Esophagus squamous epithelium (tissue), 5 donors: ENCODE results near the gene UBE2J1. TPM values are rescaled to one million over a fixed set of nuclear protein-coding genes. Genes with fewer than 3 reads are reported as not detected.

Source experiments
- DNase-seq: peaks from one replicate; lab custom pipeline; 2025; lab: John Stamatoyannopoulos, UW
- H3K27ac ChIP-seq, 4 donors: fragments of 200-600 bp; sonication (generic); one replicate each; pipeline ENCODE4 v1.5.1; 2016 to 2019; ENCODE audit warnings: mild to moderate bottlenecking in 1 of 4
- H3K27me3 ChIP-seq, 4 donors: fragments of 200-600 bp; sonication (generic); 1 replicate in 3 of 4; 2 replicates in 1 of 4; pipeline versions ENCODE4 v1.5.1 to v1.6.0; 2017 to 2021; ENCODE audit warnings: antibody characterized with exemption in 1 of 4
- H3K36me3 ChIP-seq, 3 donors: fragments of 200-600 bp; sonication (generic); one replicate each; pipeline ENCODE4 v1.5.1; 2016 to 2019
- H3K4me1 ChIP-seq, 3 donors: fragments of 200-600 bp; sonication (generic); one replicate each; pipeline ENCODE4 v1.5.1; 2017 to 2019
- H3K4me3 ChIP-seq, 4 donors: fragments of 200-600 bp; sonication (generic); 1 replicate in 3 of 4; 2 replicates in 1 of 4; pipeline ENCODE4 v1.5.1; 2016 to 2019; ENCODE audit warnings: mild to moderate bottlenecking in 2 of 4, moderate library complexity in 1 of 4
- H3K9me3 ChIP-seq, 3 donors: fragments of 200-600 bp; sonication (generic); one replicate each; pipeline ENCODE4 v1.5.1; 2016 to 2019
- POLR2A ChIP-seq, 4 donors: fragments of 450-650 bp; IDR thresholded peaks; one replicate each; pipeline ENCODE4 v1.6.1; 2017; ENCODE audit warnings: antibody characterized with exemption in 4 of 4, mild to moderate bottlenecking in 4 of 4, moderate library complexity in 3 of 4
- WGBS, 2 donors: methylation state at CpG; one replicate each; pipeline ENCODE4 v1.1.5; 2018; 5-methylcytosine and 5-hydroxymethylcytosine counted together
- intact Hi-C: fragments of 100-400 bp; cut with DNase I; formaldehyde crosslinking; loops from one replicate; pipeline ENCODE4 v1.15.0; 2022
- total RNA-seq, 4 donors: library from RNA; depleted of rRNA; stranded (reverse); fragments of >200 nt; gene quantifications; one replicate each; pipeline ENCODE4 v1.1.0, GENCODE V29; 2016
- TF ChIP-seq, protein P1 (sequence below), 6 experiments: fragments of 450-650 bp in 4 of 6; fragments of 200-600 bp in 2 of 6; sonication (generic) in 2 of 6; IDR thresholded peaks; one replicate each; pipeline ENCODE4 v1.5.1; 2016 to 2019; ENCODE audit warnings: antibody characterized with exemption in 6 of 6, mild to moderate bottlenecking in 4 of 6, moderate library complexity in 4 of 6
- donor health status: DM: yes; HTN: yes; CAD: no.

The UBE2J1 gene
- total RNA-seq, 4 donors from 2014 or later, result 27.2 to 37.3 (median 29.9) TPM

DNA sequence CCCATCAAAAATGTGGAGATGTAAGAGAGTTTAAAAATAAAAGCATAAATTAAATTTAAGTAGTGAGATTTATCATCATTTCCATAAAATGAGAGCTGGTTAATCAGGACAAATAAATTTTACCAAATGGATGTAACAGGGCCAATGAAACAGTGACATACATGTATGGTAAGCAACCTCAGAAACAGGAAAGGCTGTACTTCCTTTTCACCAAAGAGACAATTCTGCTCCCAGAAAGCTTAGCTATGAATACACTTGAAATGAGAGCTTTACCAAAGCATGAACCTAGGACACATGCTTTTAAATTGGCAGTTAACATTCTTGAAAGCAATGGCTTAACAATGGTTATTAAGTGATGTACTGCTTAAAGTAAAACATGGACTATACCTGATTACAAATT lies 12.1 kb upstream of the UBE2J1 start:
- peaks cover 0 to 15% (median 8%) of the 10 kb centered on the region in 3 donors for H3K4me1 ChIP-seq
- DNase-seq, result no peak
- intact Hi-C loops, result no loop called here
- peaks cover 0 to 10% (median 0%) of the 10 kb centered on the region in 3 donors for H3K36me3 ChIP-seq
- H3K27me3 ChIP-seq, result no peaks in the 10 kb centered on the region
- H3K9me3 ChIP-seq, result no peaks in the 10 kb centered on the region
- no peak overlapping the region for H3K27ac ChIP-seq
- no peak overlapping the region for H3K4me3 ChIP-seq
- TF ChIP-seq, protein P1, sequence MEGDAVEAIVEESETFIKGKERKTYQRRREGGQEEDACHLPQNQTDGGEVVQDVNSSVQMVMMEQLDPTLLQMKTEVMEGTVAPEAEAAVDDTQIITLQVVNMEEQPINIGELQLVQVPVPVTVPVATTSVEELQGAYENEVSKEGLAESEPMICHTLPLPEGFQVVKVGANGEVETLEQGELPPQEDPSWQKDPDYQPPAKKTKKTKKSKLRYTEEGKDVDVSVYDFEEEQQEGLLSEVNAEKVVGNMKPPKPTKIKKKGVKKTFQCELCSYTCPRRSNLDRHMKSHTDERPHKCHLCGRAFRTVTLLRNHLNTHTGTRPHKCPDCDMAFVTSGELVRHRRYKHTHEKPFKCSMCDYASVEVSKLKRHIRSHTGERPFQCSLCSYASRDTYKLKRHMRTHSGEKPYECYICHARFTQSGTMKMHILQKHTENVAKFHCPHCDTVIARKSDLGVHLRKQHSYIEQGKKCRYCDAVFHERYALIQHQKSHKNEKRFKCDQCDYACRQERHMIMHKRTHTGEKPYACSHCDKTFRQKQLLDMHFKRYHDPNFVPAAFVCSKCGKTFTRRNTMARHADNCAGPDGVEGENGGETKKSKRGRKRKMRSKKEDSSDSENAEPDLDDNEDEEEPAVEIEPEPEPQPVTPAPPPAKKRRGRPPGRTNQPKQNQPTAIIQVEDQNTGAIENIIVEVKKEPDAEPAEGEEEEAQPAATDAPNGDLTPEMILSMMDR (IDR thresholded peaks at IDR 0.05), result no peak
- no peak for TF ChIP-seq POLR2A (IDR thresholded peaks at IDR 0.05)

DNA sequence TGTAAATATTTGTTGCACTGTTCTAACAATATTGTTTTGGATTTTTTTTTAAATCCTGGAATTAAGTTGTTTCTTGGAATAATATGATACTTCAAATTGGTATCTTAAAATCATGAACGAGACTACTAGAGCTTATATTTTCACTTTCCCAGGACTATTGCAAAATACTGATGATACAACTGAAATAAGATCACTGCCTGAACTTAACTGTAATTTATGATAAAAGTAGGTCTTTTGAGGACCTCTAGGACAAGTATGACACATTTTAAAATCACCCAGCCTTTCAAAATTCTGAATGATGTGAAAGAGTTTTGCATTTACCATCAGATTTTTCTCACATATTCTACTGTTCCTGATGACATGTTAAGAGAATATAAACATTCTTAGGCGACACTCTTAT lies 8.6 kb upstream of the UBE2J1 start:
- no peaks in the 10 kb centered on the region for H3K27me3 ChIP-seq
- TF ChIP-seq, protein P1 (IDR thresholded peaks at IDR 0.05), result no peak
- TF ChIP-seq POLR2A (IDR thresholded peaks at IDR 0.05), result no peak
- H3K36me3 ChIP-seq, result no peaks in the 10 kb centered on the region
- intact Hi-C loops, result no loop called here
- H3K27ac ChIP-seq, result no peak overlapping the region
- H3K4me1 ChIP-seq, result no peaks in the 10 kb centered on the region
- 73 to 77% methylated on average over 2 of the region's 2 CpGs for whole genome bisulfite sequencing, 2 donors
- H3K4me3 ChIP-seq, result no peak overlapping the region
- no peak for DNase-seq
- no peaks in the 10 kb centered on the region for H3K9me3 ChIP-seq

DNA sequence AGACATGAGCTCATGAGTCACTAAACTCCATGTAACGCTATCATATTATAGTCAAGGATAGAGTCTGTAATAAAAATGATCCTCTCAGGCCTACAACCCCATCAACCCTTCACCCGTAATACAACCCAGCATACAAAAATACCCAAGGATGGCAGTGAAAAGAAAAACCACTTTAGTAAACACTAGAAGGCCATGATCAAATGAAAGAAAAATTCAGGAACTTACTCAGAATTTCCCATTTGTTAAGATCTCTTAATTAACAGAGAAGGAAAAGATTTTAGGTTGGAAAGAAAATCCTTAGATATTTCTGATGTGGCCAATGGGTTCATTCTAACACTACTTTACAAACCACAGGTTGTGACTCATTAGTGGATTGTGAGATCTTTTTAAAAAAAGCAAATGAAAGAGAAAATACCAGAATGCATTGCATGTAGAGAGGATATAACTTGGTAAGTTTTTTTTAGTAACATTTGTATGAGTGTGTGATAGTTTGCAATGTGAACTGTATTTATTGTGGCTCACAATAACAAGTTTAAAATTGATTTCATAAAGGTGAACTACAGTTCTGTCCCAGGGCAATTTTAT lies 8.0 kb upstream of the UBE2J1 start:
- intact Hi-C loops, result no loop called here
- no peak overlapping the region for H3K27ac ChIP-seq
- no peak overlapping the region for H3K4me3 ChIP-seq
- no peaks in the 10 kb centered on the region for H3K36me3 ChIP-seq
- H3K27me3 ChIP-seq, result no peaks in the 10 kb centered on the region
- TF ChIP-seq, protein P1 (IDR thresholded peaks at IDR 0.05), result no peak
- no peak for TF ChIP-seq POLR2A (IDR thresholded peaks at IDR 0.05)
- H3K9me3 ChIP-seq, result no peaks in the 10 kb centered on the region
- H3K4me1 ChIP-seq, result no peaks in the 10 kb centered on the region
- 74 to 96% methylated on average over 2 of the region's 2 CpGs for WGBS, 2 donors
- DNase-seq, result no peak

DNA sequence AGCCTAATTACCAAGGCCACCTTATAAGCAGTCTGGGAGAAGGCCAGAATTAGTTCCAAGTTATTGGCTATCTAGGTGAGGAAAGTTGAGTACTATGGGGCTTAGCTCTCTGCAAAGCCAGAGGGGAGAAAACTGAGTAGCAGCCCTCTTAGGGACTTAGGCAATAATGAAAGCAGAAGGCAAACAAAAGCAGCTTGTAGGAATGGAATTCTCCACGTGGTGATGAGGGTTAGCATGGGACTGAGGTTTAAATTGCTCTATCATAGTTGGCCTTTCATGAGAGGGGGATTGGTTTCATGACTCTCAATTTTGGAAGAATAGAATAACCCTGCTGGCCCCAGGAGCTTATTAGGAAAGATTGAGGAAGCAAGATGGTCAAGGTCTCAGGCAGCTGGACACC lies 7.0 kb upstream of the UBE2J1 start:
- Histone ChIP-seq H3K27ac (no peak overlapping the region), H3K4me3 (no peak overlapping the region), H3K9me3 (no peaks in the 10 kb centered on the region), H3K4me1 (no peaks in the 10 kb centered on the region), H3K27me3 (no peaks in the 10 kb centered on the region), H3K36me3 (no peaks in the 10 kb centered on the region)
- intact Hi-C loops, result no loop called here
- WGBS, 2 donors, result 19 to 24% methylated on average over 1 of the region's 1 CpG
- no peak for TF ChIP-seq POLR2A (IDR thresholded peaks at IDR 0.05)
- TF ChIP-seq, protein P1 (IDR thresholded peaks at IDR 0.05), result no peak
- no peak for DNase-seq

DNA sequence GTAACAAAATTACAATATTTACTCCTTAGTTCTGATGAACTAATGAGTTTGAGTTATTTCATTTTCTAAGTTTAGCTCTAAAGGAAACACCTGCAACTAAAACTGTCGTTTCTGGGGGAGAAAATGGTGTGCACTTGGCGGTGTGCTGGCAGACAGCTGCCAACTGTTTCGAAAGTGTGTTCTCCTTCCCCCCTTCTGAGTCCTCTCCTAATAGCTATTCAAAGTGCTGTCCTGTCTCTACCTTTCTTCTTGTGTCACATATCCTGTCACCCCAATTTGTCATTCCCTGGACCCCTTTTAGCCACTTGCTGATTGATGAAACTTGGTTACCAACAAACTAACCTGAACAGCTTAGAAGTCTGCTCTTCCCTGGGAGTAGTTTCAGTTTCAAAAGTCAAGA lies 4.9 kb upstream of the UBE2J1 start:
- peak overlapping the region in 2 of 4 donors; percentile 4 to 8 for H3K4me3 ChIP-seq
- TF ChIP-seq POLR2A (IDR thresholded peaks at IDR 0.05), result no peak
- TF ChIP-seq, protein P1 (IDR thresholded peaks at IDR 0.05), result no peak
- H3K27me3 ChIP-seq, result no peaks in the 10 kb centered on the region
- peak overlapping the region in 1 of 4 donors; percentile 17 for H3K27ac ChIP-seq
- H3K36me3 ChIP-seq, result no peaks in the 10 kb centered on the region
- intact Hi-C loops, result no loop called here
- H3K9me3 ChIP-seq, result no peaks in the 10 kb centered on the region
- H3K4me1 ChIP-seq, result peaks cover 0 to 9% (median 0%) of the 10 kb centered on the region in 3 donors
- WGBS, 2 donors, result 30% methylated on average over 3 of the region's 3 CpGs
- DNase-seq, result no peak
